Measurements from ENCODE around the gene CDR2L.

Gene CDR2L

GRCh38 chr17:75046407-75047289, 59.2 kb downstream of the CDR2L start, which contains the start of the genes ATP5PD and KCTD2:
ATP5PD (minus strand) TSS chr17:75046969; CDS start chr17:75042650, 4,319 bp downstream.
KCTD2 (plus strand) TSS chr17:75047225; CDS start chr17:75047251, 26 bp downstream.
- peak; percentile 95 for DNase-seq

- DNase-seq: no peak
These were observed 60.1 kb downstream of the CDR2L start for GRCh38 chr17:75047398-75048098.

DNA sequence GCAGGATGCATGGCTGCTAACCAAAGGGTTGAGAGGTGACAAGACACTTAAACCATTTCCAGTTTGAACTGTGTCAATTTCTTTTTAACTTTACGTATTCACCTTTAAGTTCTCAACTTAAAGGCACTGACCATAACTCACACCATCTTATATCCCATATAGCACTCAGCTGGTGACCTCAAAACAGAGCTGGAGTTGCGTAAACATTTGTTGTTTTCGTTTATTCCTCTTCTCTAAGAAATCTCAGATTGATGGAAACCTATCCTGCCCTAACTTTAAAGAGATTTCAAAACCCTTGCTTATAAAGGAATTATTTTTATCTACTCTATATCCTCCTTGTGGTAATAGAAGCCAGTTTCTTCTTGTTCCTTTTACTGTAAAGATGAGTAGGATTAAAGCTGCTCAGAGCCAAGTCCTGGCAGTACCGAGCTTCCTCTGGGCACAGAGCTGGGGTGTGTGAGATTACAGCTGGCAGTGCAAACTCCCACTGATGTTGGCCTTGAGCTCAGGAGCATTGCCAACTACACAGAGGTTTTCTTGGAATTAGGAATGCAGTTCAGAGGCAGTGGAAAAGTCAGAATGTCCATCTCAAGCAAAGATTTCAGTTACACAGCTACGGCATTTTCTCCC, 60.9 kb downstream of the CDR2L start:
- no peak for DNase-seq

DNA sequence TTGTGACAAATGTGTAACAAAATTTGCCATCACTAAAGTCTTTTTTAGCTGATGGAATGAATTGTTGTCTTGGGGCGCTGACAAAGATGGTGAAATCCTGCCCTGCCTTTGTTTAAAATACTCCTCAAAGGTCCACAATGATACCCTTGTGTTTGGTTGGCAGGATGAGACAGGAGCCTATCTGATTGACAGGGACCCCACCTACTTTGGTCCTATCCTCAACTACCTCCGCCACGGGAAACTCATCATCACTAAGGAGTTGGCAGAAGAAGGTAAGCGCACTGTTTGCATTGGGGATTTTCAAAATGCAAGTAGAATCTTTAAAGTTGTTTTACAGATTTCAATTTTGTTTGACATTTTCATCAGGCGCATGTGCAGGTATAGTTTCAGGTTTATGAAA, 61.6 kb downstream of the CDR2L start:
- no peak for DNase-seq

GRCh38 chr17:75049706-75050105, 62.3 kb downstream of the CDR2L start:
- DNase-seq: no peak

DNA sequence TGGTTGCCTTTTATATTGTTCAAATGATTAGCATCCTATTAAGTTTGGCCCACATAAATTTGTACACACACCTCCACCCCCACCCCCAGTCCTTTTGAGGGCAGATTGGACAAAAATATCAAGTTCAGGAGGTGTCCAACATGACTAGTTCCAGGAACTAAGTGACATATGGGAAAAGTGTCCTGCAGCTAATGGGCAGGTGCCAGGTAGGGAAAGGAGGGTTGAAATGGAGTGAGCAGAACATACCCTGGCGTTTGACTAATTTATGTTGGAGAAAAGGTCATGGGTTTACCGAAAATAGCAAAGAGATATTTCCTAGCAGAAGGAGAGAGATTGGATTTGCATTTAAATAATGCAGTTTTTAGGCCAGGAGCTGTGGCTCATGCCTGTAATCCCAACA, 64.5 kb downstream of the CDR2L start:
- no peak for DNase-seq
